DOHH2 (cell line): Measurements from ENCODE around the gene SLC39A11.

Source experiments
- EZH2phosphoT487 ChIP-seq: fragments of 200-600 bp; sonication (generic); IDR thresholded peaks from 2 replicates; pipeline ENCODE4 v1.6.1; 2017; ENCODE audit warnings: borderline replicate concordance, mild to moderate bottlenecking, antibody characterized with exemption, low read length, moderate library complexity, mixed read lengths
- TF ChIP-seq, protein P1 (sequence below): fragments of 200-600 bp; sonication (generic); IDR thresholded peaks from one replicate; pipeline ENCODE4 v1.5.1; 2014; ENCODE audit warnings: antibody characterized with exemption, mild to moderate bottlenecking, low read depth, low read length; ENCODE audit not compliant: poor library complexity, severe bottlenecking

- TF ChIP-seq, protein P1, sequence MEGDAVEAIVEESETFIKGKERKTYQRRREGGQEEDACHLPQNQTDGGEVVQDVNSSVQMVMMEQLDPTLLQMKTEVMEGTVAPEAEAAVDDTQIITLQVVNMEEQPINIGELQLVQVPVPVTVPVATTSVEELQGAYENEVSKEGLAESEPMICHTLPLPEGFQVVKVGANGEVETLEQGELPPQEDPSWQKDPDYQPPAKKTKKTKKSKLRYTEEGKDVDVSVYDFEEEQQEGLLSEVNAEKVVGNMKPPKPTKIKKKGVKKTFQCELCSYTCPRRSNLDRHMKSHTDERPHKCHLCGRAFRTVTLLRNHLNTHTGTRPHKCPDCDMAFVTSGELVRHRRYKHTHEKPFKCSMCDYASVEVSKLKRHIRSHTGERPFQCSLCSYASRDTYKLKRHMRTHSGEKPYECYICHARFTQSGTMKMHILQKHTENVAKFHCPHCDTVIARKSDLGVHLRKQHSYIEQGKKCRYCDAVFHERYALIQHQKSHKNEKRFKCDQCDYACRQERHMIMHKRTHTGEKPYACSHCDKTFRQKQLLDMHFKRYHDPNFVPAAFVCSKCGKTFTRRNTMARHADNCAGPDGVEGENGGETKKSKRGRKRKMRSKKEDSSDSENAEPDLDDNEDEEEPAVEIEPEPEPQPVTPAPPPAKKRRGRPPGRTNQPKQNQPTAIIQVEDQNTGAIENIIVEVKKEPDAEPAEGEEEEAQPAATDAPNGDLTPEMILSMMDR: no peak
- TF ChIP-seq EZH2phosphoT487: no peak
Measured at GRCh38 chr17:72597354-72598087, 495.0 kb downstream of the SLC39A11 start.
